ENCODE data around the gene SLIT3. TPM values are rescaled to one million over a fixed set of nuclear protein-coding genes. Genes with fewer than 3 reads are reported as not detected.
A peak's percentile ranks its signal among the peaks of the same experiment; 100 is the strongest.

SLIT3 gene
- total RNA-seq, 6 donors from 2014 or later = 10.8 to 57.3 (median 32.2) TPM

DNA sequence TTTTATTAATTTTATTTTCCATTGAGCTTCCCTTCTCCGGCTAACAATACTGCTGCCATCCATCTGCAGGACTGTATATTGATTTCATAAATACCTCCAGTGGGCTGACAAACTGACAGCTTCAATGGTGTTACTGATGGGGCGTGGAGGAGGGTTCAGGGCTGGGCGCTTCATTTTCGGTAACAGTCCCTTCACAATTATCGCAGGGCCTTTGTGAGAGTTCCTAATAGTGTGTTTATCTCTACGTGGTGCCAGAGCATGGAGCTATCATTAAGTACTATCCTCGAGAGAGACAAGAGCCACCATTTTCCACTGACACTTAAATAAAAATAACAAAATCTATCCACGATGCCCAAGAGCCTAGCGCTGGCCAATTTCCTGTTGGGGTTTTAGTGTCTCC lies 414.8 kb downstream of the SLIT3 start:
- H3K27me3 ChIP-seq = no peaks in the 10 kb centered on the region
- ATAC-seq (ENCODE audit: low FRiP score in 2 of 2) (no peak), DNase-seq (no peak)
- H3K9me3 ChIP-seq = no peaks in the 10 kb centered on the region
- no peaks in the 10 kb centered on the region for H3K4me1 ChIP-seq
- WGBS, 2 donors = 55 to 58% methylated on average over 9 of the region's 9 CpGs
- H3K27ac ChIP-seq = peak overlapping the region in 2 of 4 donors; percentile 12 to 16
- no peak overlapping the region for H3K4me3 ChIP-seq
- no peaks in the 10 kb centered on the region for H3K36me3 ChIP-seq
- TF ChIP-seq, protein P1, sequence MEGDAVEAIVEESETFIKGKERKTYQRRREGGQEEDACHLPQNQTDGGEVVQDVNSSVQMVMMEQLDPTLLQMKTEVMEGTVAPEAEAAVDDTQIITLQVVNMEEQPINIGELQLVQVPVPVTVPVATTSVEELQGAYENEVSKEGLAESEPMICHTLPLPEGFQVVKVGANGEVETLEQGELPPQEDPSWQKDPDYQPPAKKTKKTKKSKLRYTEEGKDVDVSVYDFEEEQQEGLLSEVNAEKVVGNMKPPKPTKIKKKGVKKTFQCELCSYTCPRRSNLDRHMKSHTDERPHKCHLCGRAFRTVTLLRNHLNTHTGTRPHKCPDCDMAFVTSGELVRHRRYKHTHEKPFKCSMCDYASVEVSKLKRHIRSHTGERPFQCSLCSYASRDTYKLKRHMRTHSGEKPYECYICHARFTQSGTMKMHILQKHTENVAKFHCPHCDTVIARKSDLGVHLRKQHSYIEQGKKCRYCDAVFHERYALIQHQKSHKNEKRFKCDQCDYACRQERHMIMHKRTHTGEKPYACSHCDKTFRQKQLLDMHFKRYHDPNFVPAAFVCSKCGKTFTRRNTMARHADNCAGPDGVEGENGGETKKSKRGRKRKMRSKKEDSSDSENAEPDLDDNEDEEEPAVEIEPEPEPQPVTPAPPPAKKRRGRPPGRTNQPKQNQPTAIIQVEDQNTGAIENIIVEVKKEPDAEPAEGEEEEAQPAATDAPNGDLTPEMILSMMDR (IDR thresholded peaks at IDR 0.05) = no peak
- TF ChIP-seq EP300 (IDR thresholded peaks at IDR 0.05) = no peak
- TF ChIP-seq POLR2A (IDR thresholded peaks at IDR 0.05) = no peak
- TF ChIP-seq POLR2AphosphoS5 (IDR thresholded peaks at IDR 0.05) = no peak

- Histone ChIP-seq H3K4me1 (no peaks in the 10 kb centered on the region), H3K4me3 (no peak overlapping the region), H3K9me3 (no peaks in the 10 kb centered on the region), H3K27me3 (no peaks in the 10 kb centered on the region), H3K27ac (peak overlapping the region in 1 of 4 donors; percentile 16), H3K36me3 (no peaks in the 10 kb centered on the region)
- no peak for TF ChIP-seq EP300 (IDR thresholded peaks at IDR 0.05)
- TF ChIP-seq, protein P1 (IDR thresholded peaks at IDR 0.05) = no peak
- TF ChIP-seq POLR2A (IDR thresholded peaks at IDR 0.05) = no peak
- no peak for TF ChIP-seq POLR2AphosphoS5 (IDR thresholded peaks at IDR 0.05)
- WGBS, 2 donors = 57 to 61% methylated on average over 11 to 14 of the region's 14 CpGs
- ATAC-seq (ENCODE audit: low FRiP score in 2 of 2) (no peak), DNase-seq (peak in 1 of 2 donors; percentile 21)
These were observed 415.4 kb downstream of the SLIT3 start for GRCh38 chr5:168885324-168886120.

- ATAC-seq (ENCODE audit: low FRiP score in 2 of 2) (no peak), DNase-seq (peak in 1 of 2 donors; percentile 8)
- H3K27ac ChIP-seq = no peak overlapping the region
- WGBS, 2 donors = 56 to 62% methylated on average over 8 of the region's 8 CpGs
- no peaks in the 10 kb centered on the region for H3K27me3 ChIP-seq
- no peaks in the 10 kb centered on the region for H3K9me3 ChIP-seq
- TF ChIP-seq, protein P1 (IDR thresholded peaks at IDR 0.05) = no peak
- H3K4me3 ChIP-seq = no peak overlapping the region
- H3K36me3 ChIP-seq = no peaks in the 10 kb centered on the region
- H3K4me1 ChIP-seq = peaks cover 0 to 7% (median 0%) of the 10 kb centered on the region in 4 donors
These were observed 416.9 kb downstream of the SLIT3 start for GRCh38 chr5:168883991-168884390.

GRCh38 chr5:168883281-168883741 lies 417.6 kb downstream of the SLIT3 start:
- Histone ChIP-seq H3K27ac (no peak overlapping the region), H3K36me3 (no peaks in the 10 kb centered on the region), H3K27me3 (no peaks in the 10 kb centered on the region), H3K9me3 (no peaks in the 10 kb centered on the region), H3K4me3 (no peak overlapping the region), H3K4me1 (peaks cover 0 to 7% (median 0%) of the 10 kb centered on the region in 4 donors)
- DNase-seq = no peak
- no peak for ATAC-seq (ENCODE audit: low FRiP score in 2 of 2)
- WGBS, 2 donors = 57 to 72% methylated on average over 9 to 16 of the region's 16 CpGs
- TF ChIP-seq EP300 (IDR thresholded peaks at IDR 0.05) (no peak), POLR2AphosphoS5 (IDR thresholded peaks at IDR 0.05) (no peak), POLR2A (IDR thresholded peaks at IDR 0.05) (no peak)
- TF ChIP-seq, protein P1 (IDR thresholded peaks at IDR 0.05) = no peak

DNA sequence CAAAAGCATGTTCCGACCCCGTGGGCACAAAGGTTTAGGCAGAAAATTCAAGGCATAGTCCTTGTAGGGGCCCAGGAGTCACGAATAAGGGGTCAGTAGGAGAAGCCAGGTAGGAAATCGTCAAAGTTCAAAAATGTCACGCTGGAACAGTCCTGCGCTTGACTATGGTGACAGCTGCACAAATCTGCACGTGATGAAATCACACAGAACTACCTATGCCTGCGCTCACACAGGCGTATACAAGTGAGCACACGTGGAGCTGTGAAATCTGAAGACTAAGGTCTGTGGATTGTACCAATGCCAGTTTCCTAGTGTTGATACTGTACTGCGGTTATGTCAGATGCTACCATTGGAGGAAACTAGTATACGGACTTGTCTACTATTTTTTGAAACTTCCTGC lies 418.7 kb downstream of the SLIT3 start:
- Histone ChIP-seq H3K36me3 (no peaks in the 10 kb centered on the region), H3K4me3 (no peak overlapping the region), H3K9me3 (no peaks in the 10 kb centered on the region), H3K4me1 (peaks cover 0 to 7% (median 0%) of the 10 kb centered on the region in 4 donors), H3K27ac (no peak overlapping the region), H3K27me3 (peaks cover 0 to 2% (median 0%) of the 10 kb centered on the region in 4 donors)
- TF ChIP-seq EP300 (IDR thresholded peaks at IDR 0.05) (no peak), POLR2AphosphoS5 (IDR thresholded peaks at IDR 0.05) (no peak)
- TF ChIP-seq, protein P1 (IDR thresholded peaks at IDR 0.05) = no peak
- WGBS, 2 donors = 75 to 82% methylated on average over 11 to 12 of the region's 12 CpGs
- DNase-seq (no peak), ATAC-seq (ENCODE audit: low FRiP score in 2 of 2) (no peak)
